ENCODE data around the gene SLC35F6. TPM values are rescaled to one million over a fixed set of nuclear protein-coding genes. Genes with fewer than 3 reads are reported as not detected.

Gene SLC35F6
- total and polyA plus RNA-seq, 4 donors = 11.4 to 30.7 (median 19.0) TPM

DNA sequence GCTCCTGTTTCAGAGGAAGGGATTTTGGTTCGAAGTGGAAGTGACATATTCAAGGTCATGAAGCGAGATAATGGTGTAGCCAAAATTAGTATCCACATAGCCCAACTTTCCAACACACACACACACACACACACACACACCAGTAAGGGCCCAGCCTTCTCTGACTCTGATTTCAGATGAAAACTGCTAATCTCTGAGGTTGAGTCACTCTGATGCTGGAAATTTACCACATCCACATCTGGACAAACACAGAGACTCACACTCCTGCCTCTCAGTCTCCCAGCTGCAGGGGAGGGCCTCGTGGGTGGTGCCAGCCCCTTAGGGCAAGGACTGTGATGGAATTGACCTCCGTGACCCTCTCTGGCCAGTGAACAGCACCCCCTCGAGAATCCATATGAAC is 29.0 kb upstream of the SLC35F6 start:
- Histone ChIP-seq H3K9me3 (ENCODE audit: control insufficient read depth in 4 of 4, low read length in 3 of 4) (no peaks in the 10 kb centered on the region), H3K9ac (ENCODE audit: low read depth in 1 of 2, low read length in 2 of 2) (no peak overlapping the region), H3K4me1 (ENCODE audit: control insufficient read depth in 4 of 4, insufficient read depth in 4 of 4, low read length in 3 of 4) (peaks cover 11 to 20% (median 18%) of the 10 kb centered on the region in 4 donors), H3K4me3 (ENCODE audit: low read depth in 1 of 3, low read length in 3 of 3) (no peak overlapping the region), H3K36me3 (ENCODE audit: control insufficient read depth in 4 of 4, insufficient read depth in 3 of 4, low read depth in 1 of 4, low read length in 3 of 4) (no peaks in the 10 kb centered on the region), H3K27ac (ENCODE audit: low read depth in 1 of 2, low read length in 2 of 2) (no peak overlapping the region), H3K27me3 (ENCODE audit: control insufficient read depth in 4 of 4, insufficient read depth in 4 of 4, low read length in 3 of 4) (no peaks in the 10 kb centered on the region)
- DNase-seq (ENCODE audit: low spot score) = no peak
- 61% methylated on average over 5 of the region's 5 CpGs for WGBS
- TF ChIP-seq, protein P1, sequence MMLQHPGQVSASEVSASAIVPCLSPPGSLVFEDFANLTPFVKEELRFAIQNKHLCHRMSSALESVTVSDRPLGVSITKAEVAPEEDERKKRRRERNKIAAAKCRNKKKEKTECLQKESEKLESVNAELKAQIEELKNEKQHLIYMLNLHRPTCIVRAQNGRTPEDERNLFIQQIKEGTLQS (IDR thresholded peaks at IDR 0.05) = no peak
- TF ChIP-seq SP1 (IDR thresholded peaks at IDR 0.05) = peak; percentile 43
- no peak for TF ChIP-seq HNF4G (IDR thresholded peaks at IDR 0.05)
- TF ChIP-seq YY1 (IDR thresholded peaks at IDR 0.05) = peak; percentile 35
- peak; percentile 94 for TF ChIP-seq NR2F2 (IDR thresholded peaks at IDR 0.05)
- TF ChIP-seq RXRA (IDR thresholded peaks at IDR 0.05) = peak; percentile 38 to 62
- TF ChIP-seq TAF1 (conservative IDR thresholded peaks at IDR 0.05) = no peak
- TF ChIP-seq JUND (IDR thresholded peaks at IDR 0.05) = no peak
- TF ChIP-seq, protein P2, sequence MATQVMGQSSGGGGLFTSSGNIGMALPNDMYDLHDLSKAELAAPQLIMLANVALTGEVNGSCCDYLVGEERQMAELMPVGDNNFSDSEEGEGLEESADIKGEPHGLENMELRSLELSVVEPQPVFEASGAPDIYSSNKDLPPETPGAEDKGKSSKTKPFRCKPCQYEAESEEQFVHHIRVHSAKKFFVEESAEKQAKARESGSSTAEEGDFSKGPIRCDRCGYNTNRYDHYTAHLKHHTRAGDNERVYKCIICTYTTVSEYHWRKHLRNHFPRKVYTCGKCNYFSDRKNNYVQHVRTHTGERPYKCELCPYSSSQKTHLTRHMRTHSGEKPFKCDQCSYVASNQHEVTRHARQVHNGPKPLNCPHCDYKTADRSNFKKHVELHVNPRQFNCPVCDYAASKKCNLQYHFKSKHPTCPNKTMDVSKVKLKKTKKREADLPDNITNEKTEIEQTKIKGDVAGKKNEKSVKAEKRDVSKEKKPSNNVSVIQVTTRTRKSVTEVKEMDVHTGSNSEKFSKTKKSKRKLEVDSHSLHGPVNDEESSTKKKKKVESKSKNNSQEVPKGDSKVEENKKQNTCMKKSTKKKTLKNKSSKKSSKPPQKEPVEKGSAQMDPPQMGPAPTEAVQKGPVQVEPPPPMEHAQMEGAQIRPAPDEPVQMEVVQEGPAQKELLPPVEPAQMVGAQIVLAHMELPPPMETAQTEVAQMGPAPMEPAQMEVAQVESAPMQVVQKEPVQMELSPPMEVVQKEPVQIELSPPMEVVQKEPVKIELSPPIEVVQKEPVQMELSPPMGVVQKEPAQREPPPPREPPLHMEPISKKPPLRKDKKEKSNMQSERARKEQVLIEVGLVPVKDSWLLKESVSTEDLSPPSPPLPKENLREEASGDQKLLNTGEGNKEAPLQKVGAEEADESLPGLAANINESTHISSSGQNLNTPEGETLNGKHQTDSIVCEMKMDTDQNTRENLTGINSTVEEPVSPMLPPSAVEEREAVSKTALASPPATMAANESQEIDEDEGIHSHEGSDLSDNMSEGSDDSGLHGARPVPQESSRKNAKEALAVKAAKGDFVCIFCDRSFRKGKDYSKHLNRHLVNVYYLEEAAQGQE (IDR thresholded peaks at IDR 0.05) = no peak

GRCh38 chr2:26735883-26736588 is 28.0 kb upstream of the SLC35F6 start:
- peak overlapping the region in 1 of 2 donors; percentile 32 for H3K27ac ChIP-seq (ENCODE audit: low read depth in 1 of 2, low read length in 2 of 2)
- H3K9ac ChIP-seq (ENCODE audit: low read depth in 1 of 2, low read length in 2 of 2) = no peak overlapping the region
- WGBS = 24% methylated on average over 8 of the region's 8 CpGs
- H3K9me3 ChIP-seq (ENCODE audit: control insufficient read depth in 4 of 4, low read length in 3 of 4) = no peaks in the 10 kb centered on the region
- peaks cover 11 to 20% (median 16%) of the 10 kb centered on the region in 4 donors for H3K4me1 ChIP-seq (ENCODE audit: control insufficient read depth in 4 of 4, insufficient read depth in 4 of 4, low read length in 3 of 4)
- no peaks in the 10 kb centered on the region for H3K36me3 ChIP-seq (ENCODE audit: control insufficient read depth in 4 of 4, insufficient read depth in 3 of 4, low read depth in 1 of 4, low read length in 3 of 4)
- H3K4me3 ChIP-seq (ENCODE audit: low read depth in 1 of 3, low read length in 3 of 3) = no peak overlapping the region
- peak; percentile 88 for TF ChIP-seq FOXA2 (IDR thresholded peaks at IDR 0.05)
- peak; percentile 99 to 100 for TF ChIP-seq RXRA (IDR thresholded peaks at IDR 0.05)
- peak; percentile 62 to 86 for TF ChIP-seq JUND (IDR thresholded peaks at IDR 0.05)
- TF ChIP-seq EGR1 (IDR thresholded peaks at IDR 0.05; ENCODE audit: low read depth in 2 of 2) = peak; percentile 47 to 94
- peak; percentile 95 to 96 for TF ChIP-seq HNF4A (conservative IDR thresholded peaks at IDR 0.05)
- TF ChIP-seq GABPA (IDR thresholded peaks at IDR 0.05 in 1 of 2, conservative IDR thresholded peaks at IDR 0.05 in 1 of 2) = peak in 1 of 2 donors; percentile 64
- no peak for TF ChIP-seq TAF1 (conservative IDR thresholded peaks at IDR 0.05)
- TF ChIP-seq YY1 (IDR thresholded peaks at IDR 0.05) = peak; percentile 65
- TF ChIP-seq, protein P3, sequence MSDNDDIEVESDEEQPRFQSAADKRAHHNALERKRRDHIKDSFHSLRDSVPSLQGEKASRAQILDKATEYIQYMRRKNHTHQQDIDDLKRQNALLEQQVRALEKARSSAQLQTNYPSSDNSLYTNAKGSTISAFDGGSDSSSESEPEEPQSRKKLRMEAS (IDR thresholded peaks at IDR 0.05) = peak; percentile 100
- TF ChIP-seq ZBTB33 (IDR thresholded peaks at IDR 0.05) = peak; percentile 68
- TF ChIP-seq, protein P2 (IDR thresholded peaks at IDR 0.05) = peak; percentile 83
- TF ChIP-seq, protein P1 (IDR thresholded peaks at IDR 0.05) = peak; percentile 60
- peak; percentile 100 for TF ChIP-seq NR2F2 (IDR thresholded peaks at IDR 0.05)
- TF ChIP-seq CTCF (IDR thresholded peaks at IDR 0.05; ENCODE audit: low read depth, low read length, missing input control) = peak; percentile 12
- peak; percentile 99 for TF ChIP-seq SP1 (IDR thresholded peaks at IDR 0.05)
- peak; percentile 85 for TF ChIP-seq HNF4G (IDR thresholded peaks at IDR 0.05)
- TF ChIP-seq RAD21 (IDR thresholded peaks at IDR 0.05) = peak; percentile 52 to 63
- TF ChIP-seq FOXA1 (IDR thresholded peaks at IDR 0.05) = peak; percentile 63
- no peak for DNase-seq (ENCODE audit: low spot score)
- peaks cover 0 to 3% (median 0%) of the 10 kb centered on the region in 4 donors for H3K27me3 ChIP-seq (ENCODE audit: control insufficient read depth in 4 of 4, insufficient read depth in 4 of 4, low read length in 3 of 4)
